Transverse colon (tissue), 4 donors: ENCODE measurements around the gene THSD7A. TPM values are rescaled to one million over a fixed set of nuclear protein-coding genes. Genes with fewer than 3 reads are reported as not detected.

Experiments
- DNase-seq: peaks from one replicate; pipeline ENCODE4 v3.0.0-alpha.2; 2019
- H3K27ac ChIP-seq, 4 donors: fragments of 200-600 bp; sonication (generic); 2 replicates each; pipeline ENCODE4 v1.5.1; 2016 to 2018; ENCODE audit warnings: inconsistent platforms in 4 of 4
- H3K27me3 ChIP-seq: fragments of 200-600 bp; sonication (generic); 2 replicates; pipeline ENCODE4 v1.5.1; 2017; ENCODE audit warnings: inconsistent platforms
- H3K36me3 ChIP-seq, 4 donors: fragments of 200-600 bp; sonication (generic); 2 replicates each; pipeline ENCODE4 v1.5.1; 2017 to 2019; ENCODE audit warnings: inconsistent platforms in 4 of 4
- H3K4me1 ChIP-seq, 4 donors: fragments of 200-600 bp; sonication (generic); 2 replicates each; pipeline ENCODE4 v1.5.1; 2017 to 2020; ENCODE audit warnings: inconsistent platforms in 4 of 4
- H3K4me3 ChIP-seq, 4 donors: fragments of 200-600 bp; sonication (generic); 1 replicate in 1 of 4; 2 replicates in 3 of 4; pipeline versions ENCODE4 v1.5.1 to v1.6.1; 2017 to 2019; ENCODE audit warnings: inconsistent platforms in 4 of 4
- H3K9me3 ChIP-seq, 2 donors: fragments of 200-600 bp; sonication (generic); 2 replicates each; pipeline ENCODE4 v1.5.1; 2017 to 2019; ENCODE audit warnings: inconsistent platforms in 2 of 2
- CTCF ChIP-seq, 5 experiments: fragments of 200-600 bp in 3 of 5; fragments of 450-650 bp in 2 of 5; sonication (generic) in 3 of 5; IDR thresholded peaks; 1 replicate in 2 of 5; 2 replicates in 3 of 5; pipeline ENCODE4 v1.5.1; 2016 to 2017; ENCODE audit warnings: antibody characterized with exemption in 5 of 5, inconsistent platforms in 3 of 5, mild to moderate bottlenecking in 2 of 5, moderate library complexity in 1 of 5
- EP300 ChIP-seq: sonication (generic); formaldehyde crosslinking; IDR thresholded peaks from one replicate; pipeline ENCODE4 v1.6.1; 2017; ENCODE audit warnings: antibody characterized with exemption, low read depth
- POLR2A ChIP-seq: fragments of 450-650 bp; IDR thresholded peaks from one replicate; pipeline ENCODE4 v1.6.1; 2016; ENCODE audit warnings: antibody characterized with exemption, mild to moderate bottlenecking, moderate library complexity
- POLR2AphosphoS5 ChIP-seq, 3 donors: sonication (generic); formaldehyde crosslinking; IDR thresholded peaks; one replicate each; pipeline ENCODE4 v1.6.1; 2016; ENCODE audit warnings: antibody characterized with exemption in 3 of 3
- WGBS, 2 donors: methylation state at CpG; one replicate each; pipeline ENCODE4 v1.1.5; 2018; ENCODE audit warnings: low coverage in 1 of 2; 5-methylcytosine and 5-hydroxymethylcytosine counted together
- in situ Hi-C, 4 donors: fragments of 200-750 bp; cut with MboI; loops; one replicate each; pipeline versions ENCODE4 v1.15.0 to v1.15.1; 2017; ENCODE audit warnings: low sequenced_read_pairs in 3 of 4, low pct_ligation_motif_present in 1 of 4, low pct_unique_long_range_greater_than_20kb in 1 of 4
- intact Hi-C: fragments of 100-400 bp; cut with DNase I; formaldehyde crosslinking; loops from one replicate; pipeline ENCODE4 v1.15.1; 2023; ENCODE audit warnings: low total_unique reads
- total RNA-seq, 4 donors: library from RNA; depleted of rRNA; stranded (reverse); fragments of >200 nt; gene quantifications; one replicate each; pipeline ENCODE4 v1.1.0, GENCODE V29; 2016

The THSD7A gene
- total RNA-seq, 4 donors from 2014 or later = 1.9 to 18.9 (median 2.0) TPM

- DNase-seq = no peak
- Histone ChIP-seq H3K27me3 (no peaks in the 10 kb centered on the region), H3K27ac (no peak overlapping the region), H3K9me3 (no peaks in the 10 kb centered on the region), H3K4me3 (no peak overlapping the region), H3K4me1 (peaks cover 0 to 6% (median 2%) of the 10 kb centered on the region in 4 donors), H3K36me3 (no peaks in the 10 kb centered on the region)
- TF ChIP-seq POLR2AphosphoS5 (IDR thresholded peaks at IDR 0.05) (no peak), POLR2A (no peak), CTCF (IDR thresholded peaks at IDR 0.05) (no peak), EP300 (no peak)
- in situ Hi-C loops = no loop called here
- 82 to 100% methylated on average over 1 of the region's 1 CpG for WGBS, 2 donors
- intact Hi-C loops = no loop called here
These were observed 244.2 kb downstream of the THSD7A start for GRCh38 chr7:11587814-11588213.

- no peak for DNase-seq
- in situ Hi-C loops = no loop called here
These were observed 244.9 kb downstream of the THSD7A start for GRCh38 chr7:11587048-11587447.

GRCh38 chr7:11584406-11585031, 247.5 kb downstream of the THSD7A start:
- H3K4me1 ChIP-seq = no peaks in the 10 kb centered on the region
- H3K36me3 ChIP-seq = no peaks in the 10 kb centered on the region
- no peaks in the 10 kb centered on the region for H3K9me3 ChIP-seq
- TF ChIP-seq POLR2AphosphoS5 (IDR thresholded peaks at IDR 0.05) = no peak
- TF ChIP-seq CTCF (IDR thresholded peaks at IDR 0.05) = no peak
- no peak for TF ChIP-seq POLR2A
- TF ChIP-seq EP300 = no peak
- no peak for DNase-seq
- intact Hi-C loops (no loop called here), in situ Hi-C loops (no loop called here)
- no peak overlapping the region for H3K4me3 ChIP-seq
- H3K27ac ChIP-seq = no peak overlapping the region
- 65 to 70% methylated on average over 2 of the region's 2 CpGs for WGBS, 2 donors
- H3K27me3 ChIP-seq = no peaks in the 10 kb centered on the region

More at GRCh38 chr7:11587048-11587447, 244.9 kb downstream of the THSD7A start:
- H3K9me3 ChIP-seq = no peaks in the 10 kb centered on the region
- H3K4me3 ChIP-seq = no peak overlapping the region
- TF ChIP-seq POLR2AphosphoS5 (IDR thresholded peaks at IDR 0.05) (no peak), CTCF (IDR thresholded peaks at IDR 0.05) (no peak), POLR2A (no peak), EP300 (no peak)
- no peaks in the 10 kb centered on the region for H3K4me1 ChIP-seq
- WGBS, 2 donors = 82 to 86% methylated on average over 1 to 2 of the region's 2 CpGs
- H3K36me3 ChIP-seq = no peaks in the 10 kb centered on the region
- no peak overlapping the region for H3K27ac ChIP-seq
- H3K27me3 ChIP-seq = no peaks in the 10 kb centered on the region
- intact Hi-C loops = no loop called here

GRCh38 chr7:11579141-11579540, 252.9 kb downstream of the THSD7A start:
- DNase-seq = no peak
- H3K9me3 ChIP-seq = no peaks in the 10 kb centered on the region
- intact Hi-C loops (no loop called here), in situ Hi-C loops (no loop called here)
- no peaks in the 10 kb centered on the region for H3K27me3 ChIP-seq
- no peak overlapping the region for H3K4me3 ChIP-seq
- no peaks in the 10 kb centered on the region for H3K36me3 ChIP-seq
- 65 to 94% methylated on average over 2 to 4 of the region's 4 CpGs for WGBS, 2 donors
- H3K4me1 ChIP-seq = no peaks in the 10 kb centered on the region
- TF ChIP-seq POLR2AphosphoS5 (IDR thresholded peaks at IDR 0.05) = no peak
- TF ChIP-seq EP300 = no peak
- no peak for TF ChIP-seq CTCF (IDR thresholded peaks at IDR 0.05)
- no peak for TF ChIP-seq POLR2A
- H3K27ac ChIP-seq = no peak overlapping the region
